Transverse colon (tissue), 4 donors: ENCODE results near the gene GRM7. TPM values are rescaled to one million over a fixed set of nuclear protein-coding genes. Genes with fewer than 3 reads are reported as not detected.

ENCODE experiments used
- DNase-seq: peaks from one replicate; pipeline ENCODE4 v3.0.0-alpha.2; 2019
- H3K27ac ChIP-seq, 4 donors: fragments of 200-600 bp; sonication (generic); 2 replicates each; pipeline ENCODE4 v1.5.1; 2016 to 2018; ENCODE audit warnings: inconsistent platforms in 4 of 4
- H3K27me3 ChIP-seq: fragments of 200-600 bp; sonication (generic); 2 replicates; pipeline ENCODE4 v1.5.1; 2017; ENCODE audit warnings: inconsistent platforms
- H3K36me3 ChIP-seq, 4 donors: fragments of 200-600 bp; sonication (generic); 2 replicates each; pipeline ENCODE4 v1.5.1; 2017 to 2019; ENCODE audit warnings: inconsistent platforms in 4 of 4
- H3K4me1 ChIP-seq, 4 donors: fragments of 200-600 bp; sonication (generic); 2 replicates each; pipeline ENCODE4 v1.5.1; 2017 to 2020; ENCODE audit warnings: inconsistent platforms in 4 of 4
- H3K4me3 ChIP-seq, 4 donors: fragments of 200-600 bp; sonication (generic); 1 replicate in 1 of 4; 2 replicates in 3 of 4; pipeline versions ENCODE4 v1.5.1 to v1.6.1; 2017 to 2019; ENCODE audit warnings: inconsistent platforms in 4 of 4
- H3K9me3 ChIP-seq, 2 donors: fragments of 200-600 bp; sonication (generic); 2 replicates each; pipeline ENCODE4 v1.5.1; 2017 to 2019; ENCODE audit warnings: inconsistent platforms in 2 of 2
- EP300 ChIP-seq: sonication (generic); formaldehyde crosslinking; IDR thresholded peaks from one replicate; pipeline ENCODE4 v1.6.1; 2017; ENCODE audit warnings: antibody characterized with exemption, low read depth
- POLR2A ChIP-seq: fragments of 450-650 bp; IDR thresholded peaks from one replicate; pipeline ENCODE4 v1.6.1; 2016; ENCODE audit warnings: antibody characterized with exemption, mild to moderate bottlenecking, moderate library complexity
- POLR2AphosphoS5 ChIP-seq, 3 donors: sonication (generic); formaldehyde crosslinking; IDR thresholded peaks; one replicate each; pipeline ENCODE4 v1.6.1; 2016; ENCODE audit warnings: antibody characterized with exemption in 3 of 3
- WGBS, 2 donors: methylation state at CpG; one replicate each; pipeline ENCODE4 v1.1.5; 2018; ENCODE audit warnings: low coverage in 1 of 2; 5-methylcytosine and 5-hydroxymethylcytosine counted together
- in situ Hi-C, 4 donors: fragments of 200-750 bp; cut with MboI; loops; one replicate each; pipeline versions ENCODE4 v1.15.0 to v1.15.1; 2017; ENCODE audit warnings: low sequenced_read_pairs in 3 of 4, low pct_ligation_motif_present in 1 of 4, low pct_unique_long_range_greater_than_20kb in 1 of 4
- intact Hi-C: fragments of 100-400 bp; cut with DNase I; formaldehyde crosslinking; loops from one replicate; pipeline ENCODE4 v1.15.1; 2023; ENCODE audit warnings: low total_unique reads
- total RNA-seq, 4 donors: library from RNA; depleted of rRNA; stranded (reverse); fragments of >200 nt; gene quantifications; one replicate each; pipeline ENCODE4 v1.1.0, GENCODE V29; 2016
- TF ChIP-seq, protein P1 (sequence below), 5 experiments: fragments of 200-600 bp in 3 of 5; fragments of 450-650 bp in 2 of 5; sonication (generic) in 3 of 5; IDR thresholded peaks; 1 replicate in 2 of 5; 2 replicates in 3 of 5; pipeline ENCODE4 v1.5.1; 2016 to 2017; ENCODE audit warnings: antibody characterized with exemption in 5 of 5, inconsistent platforms in 3 of 5, mild to moderate bottlenecking in 2 of 5, moderate library complexity in 1 of 5

Gene GRM7
- total RNA-seq, 4 donors from 2014 or later, result 0.14 to 0.20 (median 0.16) TPM; not detected in 1

- no peak for TF ChIP-seq POLR2A
- no peak for TF ChIP-seq EP300
- TF ChIP-seq POLR2AphosphoS5 (IDR thresholded peaks at IDR 0.05), result no peak
- TF ChIP-seq, protein P1, sequence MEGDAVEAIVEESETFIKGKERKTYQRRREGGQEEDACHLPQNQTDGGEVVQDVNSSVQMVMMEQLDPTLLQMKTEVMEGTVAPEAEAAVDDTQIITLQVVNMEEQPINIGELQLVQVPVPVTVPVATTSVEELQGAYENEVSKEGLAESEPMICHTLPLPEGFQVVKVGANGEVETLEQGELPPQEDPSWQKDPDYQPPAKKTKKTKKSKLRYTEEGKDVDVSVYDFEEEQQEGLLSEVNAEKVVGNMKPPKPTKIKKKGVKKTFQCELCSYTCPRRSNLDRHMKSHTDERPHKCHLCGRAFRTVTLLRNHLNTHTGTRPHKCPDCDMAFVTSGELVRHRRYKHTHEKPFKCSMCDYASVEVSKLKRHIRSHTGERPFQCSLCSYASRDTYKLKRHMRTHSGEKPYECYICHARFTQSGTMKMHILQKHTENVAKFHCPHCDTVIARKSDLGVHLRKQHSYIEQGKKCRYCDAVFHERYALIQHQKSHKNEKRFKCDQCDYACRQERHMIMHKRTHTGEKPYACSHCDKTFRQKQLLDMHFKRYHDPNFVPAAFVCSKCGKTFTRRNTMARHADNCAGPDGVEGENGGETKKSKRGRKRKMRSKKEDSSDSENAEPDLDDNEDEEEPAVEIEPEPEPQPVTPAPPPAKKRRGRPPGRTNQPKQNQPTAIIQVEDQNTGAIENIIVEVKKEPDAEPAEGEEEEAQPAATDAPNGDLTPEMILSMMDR (IDR thresholded peaks at IDR 0.05), result no peak
- WGBS, 2 donors, result 94% methylated on average over 4 of the region's 4 CpGs; no CpG with 5 or more reads in 1 of the 2 donors
- no peak overlapping the region for H3K27ac ChIP-seq
- no peak for DNase-seq
- H3K27me3 ChIP-seq, result no peaks in the 10 kb centered on the region
- in situ Hi-C loops (no loop called here), intact Hi-C loops (no loop called here)
- H3K4me1 ChIP-seq, result no peaks in the 10 kb centered on the region
- H3K4me3 ChIP-seq, result no peak overlapping the region
- H3K9me3 ChIP-seq, result no peaks in the 10 kb centered on the region
- H3K36me3 ChIP-seq, result no peaks in the 10 kb centered on the region
Measured at GRCh38 chr3:7226393-7226792, 365.5 kb downstream of the GRM7 start.

DNA sequence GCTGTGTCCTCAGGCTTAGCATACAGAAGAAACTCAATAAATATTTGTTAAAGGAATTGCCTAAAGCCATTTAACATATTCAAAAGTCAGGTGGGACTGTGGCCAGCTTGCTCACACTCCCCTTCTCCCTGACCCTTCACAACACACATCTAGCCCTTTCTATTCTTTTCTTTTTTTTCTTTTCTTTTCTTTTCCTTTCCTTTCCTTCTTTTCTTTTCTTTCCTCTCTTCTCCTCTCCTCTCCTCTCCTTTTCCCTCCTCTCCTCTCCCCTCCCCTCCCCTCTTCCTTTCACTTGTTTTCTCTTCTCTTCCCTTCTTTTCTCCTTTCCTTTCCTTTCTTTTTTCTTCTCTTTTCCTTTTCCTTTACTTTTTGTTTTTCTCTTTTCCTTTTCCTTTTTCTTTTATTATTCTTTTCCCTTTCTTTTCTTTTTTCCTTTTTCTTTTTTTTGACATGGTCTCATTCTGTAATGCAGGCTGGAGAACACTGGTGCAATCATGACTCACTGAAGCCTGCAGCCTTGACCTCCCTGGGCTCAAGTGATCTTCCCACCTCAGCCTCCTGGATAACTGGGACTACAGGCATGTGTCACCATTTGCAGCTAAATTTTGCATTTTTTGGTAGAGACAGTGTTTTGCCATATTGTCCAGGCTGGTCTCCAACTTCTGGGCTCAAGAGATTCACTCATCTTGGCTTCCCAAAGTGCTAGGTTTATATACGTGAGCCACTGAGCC lies 377.8 kb downstream of the GRM7 start:
- no peaks in the 10 kb centered on the region for H3K9me3 ChIP-seq
- intact Hi-C loops (no loop called here), in situ Hi-C loops (no loop called here)
- H3K4me3 ChIP-seq, result no peak overlapping the region
- no peaks in the 10 kb centered on the region for H3K4me1 ChIP-seq
- WGBS, 2 donors, result 86% methylated on average over 1 of the region's 1 CpG; no CpG with 5 or more reads in 1 of the 2 donors
- H3K36me3 ChIP-seq, result no peaks in the 10 kb centered on the region
- TF ChIP-seq EP300, result no peak
- TF ChIP-seq POLR2AphosphoS5 (IDR thresholded peaks at IDR 0.05), result no peak
- TF ChIP-seq POLR2A, result no peak
- TF ChIP-seq, protein P1 (IDR thresholded peaks at IDR 0.05), result no peak
- no peaks in the 10 kb centered on the region for H3K27me3 ChIP-seq
- no peak for DNase-seq
- no peak overlapping the region for H3K27ac ChIP-seq

GRCh38 chr3:7241584-7242302 lies 380.8 kb downstream of the GRM7 start:
- Histone ChIP-seq H3K4me3 (no peak overlapping the region), H3K9me3 (no peaks in the 10 kb centered on the region), H3K4me1 (no peaks in the 10 kb centered on the region), H3K27me3 (no peaks in the 10 kb centered on the region), H3K27ac (no peak overlapping the region), H3K36me3 (no peaks in the 10 kb centered on the region)
- in situ Hi-C loops (no loop called here), intact Hi-C loops (no loop called here)
- TF ChIP-seq, protein P1 (IDR thresholded peaks at IDR 0.05), result no peak
- no peak for TF ChIP-seq EP300
- no peak for DNase-seq
- 68% methylated on average over 3 to 4 of the region's 4 CpGs for WGBS, 2 donors

DNA sequence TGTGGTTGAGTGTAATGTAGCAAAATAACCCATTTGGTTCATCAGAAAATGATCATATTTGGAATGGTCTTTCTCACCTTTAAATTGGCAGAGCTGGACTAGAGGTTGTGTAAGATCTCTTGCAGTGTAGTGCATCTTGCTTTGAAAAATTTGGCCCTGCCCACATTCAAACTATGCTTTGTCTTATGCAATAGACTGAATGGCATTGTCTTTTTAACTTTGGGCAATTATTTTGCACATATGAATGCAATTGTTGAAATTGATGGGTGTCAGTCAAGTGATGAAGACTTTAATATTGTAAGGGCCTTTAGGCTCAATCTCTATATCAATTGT lies 381.4 kb downstream of the GRM7 start:
- in situ Hi-C loops, result no loop called here
- no peak for TF ChIP-seq POLR2A
- no peak for TF ChIP-seq POLR2AphosphoS5 (IDR thresholded peaks at IDR 0.05)
- TF ChIP-seq, protein P1 (IDR thresholded peaks at IDR 0.05), result no peak
- no peak overlapping the region for H3K4me3 ChIP-seq

More for the DNA sequence above, 381.4 kb downstream of the GRM7 start:
- intact Hi-C loops, result no loop called here
- Histone ChIP-seq H3K36me3 (no peaks in the 10 kb centered on the region), H3K4me1 (no peaks in the 10 kb centered on the region), H3K27ac (no peak overlapping the region), H3K27me3 (no peaks in the 10 kb centered on the region), H3K9me3 (no peaks in the 10 kb centered on the region)
- DNase-seq, result no peak
